Measurements from ENCODE around the gene RAD23A.
A peak's percentile ranks its signal among the peaks of the same experiment; 100 is the strongest.
"Not testable (repeated sequence)": the region's sequence is repeated elsewhere in the genome, so short reads cannot be mapped to it uniquely, and the experiment has no call there.

The RAD23A gene

GRCh38 chr19:12946731-12947496 lies 1.3 kb downstream of the RAD23A start:
- peak overlapping the region; percentile 95 for H3K27ac ChIP-seq
- TF ChIP-seq ZFX (IDR thresholded peaks at IDR 0.05) (no peak), CTCF (conservative IDR thresholded peaks at IDR 0.05) (no peak)

GRCh38 chr19:12947702-12948611 lies 2.3 kb downstream of the RAD23A start:
- no peak overlapping the region for H3K27ac ChIP-seq
- TF ChIP-seq ZFX (IDR thresholded peaks at IDR 0.05), result no peak
- TF ChIP-seq CTCF (conservative IDR thresholded peaks at IDR 0.05), result no peak

GRCh38 chr19:12948612-12949362 lies 3.1 kb downstream of the RAD23A start:
- TF ChIP-seq CTCF (conservative IDR thresholded peaks at IDR 0.05), result no peak
- TF ChIP-seq ZFX (IDR thresholded peaks at IDR 0.05), result no peak
- no peak overlapping the region for H3K27ac ChIP-seq

GRCh38 chr19:12949363-12950283 lies 4.0 kb downstream of the RAD23A start:
- no peak for TF ChIP-seq ZFX (IDR thresholded peaks at IDR 0.05)
- TF ChIP-seq CTCF (conservative IDR thresholded peaks at IDR 0.05), result no peak
- H3K27ac ChIP-seq, result no peak overlapping the region

- H3K27ac ChIP-seq, result not testable (repeated sequence)
These were observed 6.4 kb downstream of the RAD23A start for GRCh38 chr19:12952050-12952449.

GRCh38 chr19:12952488-12953137 lies 7.0 kb downstream of the RAD23A start:
- TF ChIP-seq CTCF (conservative IDR thresholded peaks at IDR 0.05) (no peak), ZFX (IDR thresholded peaks at IDR 0.05) (no peak)
- no peak overlapping the region for H3K27ac ChIP-seq

Measured in C4-2B (cell line).